Fibroblast of villous mesenchyme (primary cell): ENCODE results near the gene TRIM29. TPM values are rescaled to one million over a fixed set of nuclear protein-coding genes. Genes with fewer than 3 reads are reported as not detected.

Experiments used
- DNase-seq: peaks from one replicate; pipeline ENCODE4 v3.0.0-alpha.2; 2010; ENCODE audit warnings: low read depth
- H3K4me3 ChIP-seq: 2 replicates; pipeline ENCODE4 v1.5.1; 2011; ENCODE audit warnings: low read depth, mild to moderate bottlenecking, low read length
- total RNA-seq: library from RNA; depleted of rRNA; stranded (reverse); fragments of >200 nt; gene quantifications from 2 replicates; pipeline ENCODE4 v1.2.3, GENCODE V29; 2012
- TF ChIP-seq, protein P1 (sequence below): IDR thresholded peaks from 2 replicates; pipeline ENCODE4 v1.5.1; 2012; ENCODE audit warnings: low read depth, mild to moderate bottlenecking, low read length; ENCODE audit not compliant: insufficient read depth

TRIM29 gene
- total RNA-seq, 1 donor = 0.86 TPM

DNA sequence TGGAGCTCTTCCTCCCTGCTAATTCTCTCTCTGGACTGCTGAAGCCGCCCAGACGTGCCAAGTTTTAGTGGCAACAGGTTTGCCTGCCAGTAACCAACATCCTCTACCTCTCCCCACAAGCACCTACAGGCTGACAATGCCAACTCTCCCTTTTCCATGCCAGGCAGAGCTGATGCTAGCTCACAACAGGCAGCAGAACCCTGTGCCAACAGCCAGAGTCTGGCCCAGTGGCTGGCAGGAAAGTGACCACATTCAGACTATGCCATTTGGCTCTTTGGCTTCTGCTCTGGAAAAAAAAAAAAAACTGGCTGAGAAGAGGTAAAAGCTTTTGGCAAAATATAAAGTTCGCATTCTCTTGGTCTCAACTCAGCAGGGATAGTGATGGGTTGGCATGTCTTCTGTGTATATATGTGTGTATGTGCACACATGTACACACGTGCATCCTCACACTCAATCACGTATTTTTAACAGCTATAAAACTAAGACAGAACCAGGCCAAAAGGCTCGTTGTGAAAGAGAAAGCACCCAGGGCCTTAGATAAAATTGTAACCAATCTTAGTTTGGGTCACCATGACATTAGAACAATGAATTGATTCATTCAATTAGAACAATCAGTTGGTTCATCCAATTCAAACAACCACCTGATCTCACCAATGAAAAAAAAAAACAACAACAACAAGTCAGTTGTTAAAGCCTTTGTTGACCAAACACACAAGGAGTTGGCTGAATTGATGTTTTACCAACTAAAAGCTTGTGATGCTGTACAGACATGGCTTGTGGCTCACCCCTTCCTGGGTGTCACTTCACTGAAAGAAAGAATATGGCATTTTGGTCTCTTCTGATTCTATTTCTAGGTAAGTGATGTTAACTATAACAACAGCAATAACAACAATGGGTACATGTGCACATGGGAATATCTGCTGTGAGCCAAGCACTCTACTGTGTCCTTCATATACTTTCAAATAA lies 48.6 kb downstream of the TRIM29 start:
- TF ChIP-seq, protein P1, sequence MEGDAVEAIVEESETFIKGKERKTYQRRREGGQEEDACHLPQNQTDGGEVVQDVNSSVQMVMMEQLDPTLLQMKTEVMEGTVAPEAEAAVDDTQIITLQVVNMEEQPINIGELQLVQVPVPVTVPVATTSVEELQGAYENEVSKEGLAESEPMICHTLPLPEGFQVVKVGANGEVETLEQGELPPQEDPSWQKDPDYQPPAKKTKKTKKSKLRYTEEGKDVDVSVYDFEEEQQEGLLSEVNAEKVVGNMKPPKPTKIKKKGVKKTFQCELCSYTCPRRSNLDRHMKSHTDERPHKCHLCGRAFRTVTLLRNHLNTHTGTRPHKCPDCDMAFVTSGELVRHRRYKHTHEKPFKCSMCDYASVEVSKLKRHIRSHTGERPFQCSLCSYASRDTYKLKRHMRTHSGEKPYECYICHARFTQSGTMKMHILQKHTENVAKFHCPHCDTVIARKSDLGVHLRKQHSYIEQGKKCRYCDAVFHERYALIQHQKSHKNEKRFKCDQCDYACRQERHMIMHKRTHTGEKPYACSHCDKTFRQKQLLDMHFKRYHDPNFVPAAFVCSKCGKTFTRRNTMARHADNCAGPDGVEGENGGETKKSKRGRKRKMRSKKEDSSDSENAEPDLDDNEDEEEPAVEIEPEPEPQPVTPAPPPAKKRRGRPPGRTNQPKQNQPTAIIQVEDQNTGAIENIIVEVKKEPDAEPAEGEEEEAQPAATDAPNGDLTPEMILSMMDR = no peak
- no peak for DNase-seq
- no peak overlapping the region for H3K4me3 ChIP-seq

DNA sequence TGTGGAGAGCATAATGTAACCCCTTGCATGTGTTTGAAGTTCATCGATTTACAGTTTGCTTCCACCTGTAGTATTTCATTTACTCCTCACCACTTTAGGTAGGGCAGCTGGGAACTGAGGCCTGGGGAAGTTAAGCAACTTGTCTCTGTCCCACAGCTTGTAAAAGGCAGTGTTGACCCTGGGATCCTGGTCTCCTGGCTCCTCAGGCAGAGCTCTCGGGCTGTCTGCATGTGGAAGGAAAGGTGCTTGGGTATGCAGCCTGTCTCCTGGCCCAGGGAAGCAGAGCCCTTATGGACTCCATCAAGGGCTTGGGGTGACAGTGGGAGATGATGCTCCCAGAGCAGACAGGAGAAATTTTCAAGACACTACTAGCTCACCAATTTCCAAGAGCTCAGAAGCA lies 49.9 kb downstream of the TRIM29 start:
- no peak overlapping the region for H3K4me3 ChIP-seq
- no peak for DNase-seq
- TF ChIP-seq, protein P1 = no peak

DNA sequence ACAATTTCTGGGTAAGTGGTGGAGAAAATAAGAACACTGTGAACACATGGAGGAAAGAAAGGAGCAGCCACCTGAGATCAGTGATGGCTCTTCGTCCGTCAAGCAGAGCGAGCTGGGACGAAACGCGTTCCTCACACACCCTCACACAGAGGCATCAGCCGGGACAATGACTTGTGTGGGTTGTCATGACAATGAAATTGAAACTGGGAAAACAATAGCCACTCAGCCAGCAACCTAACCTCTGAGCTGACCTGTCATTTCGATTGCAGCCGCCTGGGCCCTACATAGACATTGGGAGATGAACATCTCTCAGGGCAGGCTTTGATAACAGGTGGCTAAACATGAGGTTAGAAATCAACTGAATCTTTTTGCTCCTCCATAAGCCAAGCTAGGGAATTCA lies 51.3 kb downstream of the TRIM29 start:
- TF ChIP-seq, protein P1 = no peak

DNA sequence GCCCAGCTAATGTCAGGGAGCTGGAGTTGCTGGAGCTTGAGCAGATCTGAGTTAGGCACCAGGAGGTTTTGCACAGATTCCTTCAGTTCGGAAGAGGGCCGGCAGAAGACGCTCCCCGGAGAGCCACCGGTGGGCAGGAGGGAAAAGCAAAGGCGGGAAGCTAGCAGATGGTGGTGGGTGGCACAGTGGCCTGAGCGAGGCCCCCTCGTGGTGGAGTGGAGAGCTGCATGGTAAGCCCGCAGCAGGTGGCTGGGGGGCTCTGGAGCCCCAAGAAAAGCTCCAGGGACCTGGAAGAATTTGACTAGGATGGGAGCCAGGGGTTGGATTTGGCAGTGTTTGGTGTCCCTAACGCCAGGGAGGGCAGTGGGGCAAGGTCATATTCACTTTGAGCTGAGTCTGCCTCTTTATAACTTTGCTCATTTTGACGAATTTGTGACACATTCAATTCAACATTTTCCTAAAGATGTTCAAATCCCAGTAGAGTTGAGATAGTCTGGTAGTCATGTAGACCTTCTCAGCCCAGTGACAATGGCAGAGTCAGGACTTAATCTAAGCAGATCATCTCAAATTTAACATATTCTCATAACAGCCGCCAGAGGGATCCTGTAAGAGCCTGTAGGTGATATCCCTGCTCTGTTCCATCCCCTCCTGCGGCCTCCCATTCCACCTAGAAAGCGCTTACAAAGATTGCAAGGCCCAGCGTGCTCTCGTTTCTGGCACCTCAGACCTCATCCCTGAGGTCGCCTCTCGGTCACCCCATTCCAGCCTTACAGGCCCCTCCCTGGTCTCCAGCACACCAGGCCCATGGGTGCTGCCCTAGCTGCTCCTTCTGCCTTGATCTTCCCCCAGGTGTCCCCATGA lies 57.9 kb downstream of the TRIM29 start:
- TF ChIP-seq, protein P1 = peak; percentile 27
- no peak overlapping the region for H3K4me3 ChIP-seq
- no peak for DNase-seq

More for the DNA sequence above, 51.3 kb downstream of the TRIM29 start:
- no peak overlapping the region for H3K4me3 ChIP-seq
- no peak for DNase-seq

DNA sequence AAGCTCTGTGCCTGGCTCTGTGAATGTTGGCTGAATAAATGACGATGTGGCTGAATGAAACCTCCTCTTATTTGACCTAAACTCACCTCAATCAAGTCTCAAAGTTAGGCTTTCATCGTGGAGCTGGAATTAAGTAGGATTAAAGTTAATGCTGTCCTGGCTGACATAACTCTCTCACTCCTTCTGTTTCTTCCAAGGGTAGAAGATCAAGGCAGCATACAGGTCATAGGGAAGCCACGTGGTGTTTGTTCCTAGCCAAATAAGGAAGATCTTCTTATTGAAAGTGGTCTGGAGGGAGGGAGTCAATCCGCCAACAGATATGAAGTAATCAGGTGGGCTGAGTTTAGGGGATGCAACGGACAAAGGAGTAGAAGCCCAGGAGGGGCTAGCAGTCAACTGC lies 59.5 kb downstream of the TRIM29 start:
- TF ChIP-seq, protein P1 = no peak

DNA sequence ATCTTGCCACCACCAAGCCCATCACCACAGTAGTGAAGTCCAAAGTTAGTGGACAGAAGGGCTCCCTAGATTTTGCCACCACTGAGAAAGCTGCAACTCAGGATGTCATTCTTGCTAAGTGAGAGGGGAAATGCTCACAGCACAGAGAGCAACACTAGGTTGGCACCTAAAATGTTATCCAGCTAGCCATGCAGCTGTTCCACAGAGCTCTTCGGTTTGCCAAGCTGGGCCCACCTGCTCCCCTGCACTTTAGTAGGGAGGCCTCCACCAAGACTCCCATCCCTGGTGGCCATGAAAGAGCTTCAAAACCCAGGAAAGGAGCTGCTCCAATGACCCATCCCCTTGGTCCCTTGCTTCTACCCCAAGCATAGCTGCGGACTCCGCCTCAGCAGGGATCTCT lies 63.8 kb downstream of the TRIM29 start:
- DNase-seq = no peak
- no peak overlapping the region for H3K4me3 ChIP-seq
- TF ChIP-seq, protein P1 = no peak

More for the DNA sequence above, 59.5 kb downstream of the TRIM29 start:
- no peak overlapping the region for H3K4me3 ChIP-seq
- no peak for DNase-seq
